K562 (cell line): ENCODE measurements around the gene PCBP4. TPM values are rescaled to one million over a fixed set of nuclear protein-coding genes. Genes with fewer than 3 reads are reported as not detected.

Experiments used
- CAMTA2 ChIP-seq: fragments of 250-450 bp; sonication (Bioruptor Pico); conservative IDR thresholded peaks from 2 replicates; pipeline ENCODE4 v1.5.1; 2022
- CREM ChIP-seq: IDR thresholded peaks from 2 replicates; pipeline ENCODE4 v1.6.1; 2014; ENCODE audit warnings: antibody characterized with exemption, low read depth
- GMEB1 ChIP-seq: fragments of 250-450 bp; sonication (Bioruptor Pico); IDR thresholded peaks from 2 replicates; pipeline ENCODE4 v1.4.0; 2020; ENCODE audit warnings: mild to moderate bottlenecking
- HMG20B ChIP-seq: fragments of 250-450 bp; sonication (Bioruptor Pico); IDR thresholded peaks from 2 replicates; pipeline ENCODE4 v1.5.0; 2021; ENCODE audit warnings: mild to moderate bottlenecking
- HNRNPK ChIP-seq: fragments of 200-400 bp; formaldehyde crosslinking; IDR thresholded peaks from one replicate; pipeline ENCODE4 v1.6.1; 2018; ENCODE audit warnings: mild to moderate bottlenecking, low read depth, low read length; ENCODE audit not compliant: poor library complexity, severe bottlenecking
- HOMEZ ChIP-seq: fragments of 250-450 bp; sonication (Bioruptor Pico); IDR thresholded peaks from 2 replicates; pipeline ENCODE4 v1.4.0; 2020; ENCODE audit warnings: mild to moderate bottlenecking, moderate library complexity
- RFX5 ChIP-seq: IDR thresholded peaks from 2 replicates; pipeline ENCODE4 v1.6.1; 2011; ENCODE audit warnings: low read depth, mild to moderate bottlenecking, improper control_type of control experiment, low read length
- RNF2 ChIP-seq: sonication (generic); IDR thresholded peaks from 2 replicates; pipeline ENCODE4 v1.6.1; 2016
- TEAD4 ChIP-seq, 2 experiments: sonication (generic) in 1 of 2; formaldehyde crosslinking in 1 of 2; IDR thresholded peaks; 2 replicates each; pipeline versions ENCODE4 v1.6.1 to v1.8.0; 2012 to 2022; ENCODE audit warnings: borderline replicate concordance in 1 of 2, inconsistent platforms in 1 of 2, low read length in 1 of 2, mild to moderate bottlenecking in 1 of 2, missing genetic modification reagents in 1 of 2
- UBTF ChIP-seq, 2 experiments: IDR thresholded peaks; 2 replicates each; pipeline ENCODE4 v1.6.1; 2012; ENCODE audit warnings: improper control_type of control experiment in 2 of 2, low read depth in 2 of 2, low read length in 2 of 2, borderline replicate concordance in 1 of 2
- ZEB2 ChIP-seq: fragments of 450-650 bp; IDR thresholded peaks from 2 replicates; pipeline ENCODE4 v1.6.1; 2016
- ZNF133 ChIP-seq: fragments of 250-450 bp; sonication (Bioruptor Pico); IDR thresholded peaks from 2 replicates; pipeline ENCODE4 v1.4.0; 2020; ENCODE audit warnings: mild to moderate bottlenecking
- ZNF407 ChIP-seq: fragments of 450-650 bp; IDR thresholded peaks from 2 replicates; pipeline ENCODE4 v1.6.1; 2016; ENCODE audit warnings: low read depth
- polyA plus RNA-seq, 8 experiments: library from polyadenylated mRNA; depleted of rRNA in 4 of 8; stranded (reverse) in 5 of 8; unstranded in 3 of 8; fragments of >200 nt; fragmentation: Nextera tagmentation in 2 of 8; fragmentation: Illumina TruSeq in 1 of 8; extraction: Ambion mirVana in 2 of 8; extraction: Trizol in 1 of 8; gene quantifications; 2 replicates each; pipeline versions ENCODE4 v1.2.1 to v1.2.3, GENCODE V29; 2011 to 2014; ENCODE audit warnings: inconsistent platforms in 1 of 8, missing spikeins in 1 of 8
- total RNA-seq, 7 experiments: library from RNA; depleted of rRNA in 6 of 7; stranded (reverse); fragments of >200 nt in 6 of 7; fragmentation: Illumina TruSeq in 2 of 7; extraction: Trizol in 2 of 7; gene quantifications; 2 replicates each; pipeline versions ENCODE4 v1.2.1 to v1.2.3, GENCODE V29; 2011 to 2021; ENCODE audit warnings: low replicate concordance in 1 of 7

PCBP4 gene
- total and polyA plus RNA-seq, 9 of the 15 experiments (the other 6 are each of a cell fraction or from before 2014, with no cell fraction given) = 0.06 to 5.8 (median 2.6) TPM

GRCh38 chr3:51982838-51983577, 15.8 kb upstream of the PCBP4 start, which contains the start of gene ACY1 (continued):
- TF ChIP-seq UBTF (IDR thresholded peaks at IDR 0.05; ENCODE audit: borderline replicate concordance in 1 of 2, low read depth in 2 of 2, low read length in 2 of 2) (peak; percentile 84 to 86; a peak in 2 of 4 replicates), ZNF407 (no peak), RFX5 (no peak), HOMEZ (CRISPR knock-in tag) (no peak), TEAD4 (IDR thresholded peaks at IDR 0.05; ENCODE audit: low read length) (no peak), TEAD4 (CRISPR knock-in tag; IDR thresholded peaks at IDR 0.05; ENCODE audit: borderline replicate concordance) (no peak), GMEB1 (CRISPR knock-in tag) (peak; percentile 39; the same call in 1 of the 2 replicates), RNF2 (no peak), HNRNPK (no peak), ZNF133 (no peak), CREM (peak; percentile 87), CAMTA2 (CRISPR knock-in tag) (no peak), HMG20B (CRISPR knock-in tag) (no peak), ZEB2 (no peak; the same call in 1 of the 2 replicates)
